ENCODE results near the gene GSK3B. TPM values are rescaled to one million over a fixed set of nuclear protein-coding genes. Genes with fewer than 3 reads are reported as not detected.

GSK3B gene
- 10 to 100 TPM; 57.3 to 59.8 TPM for total RNA-seq
- polyA plus RNA-seq (2013, experiment 1 of 2) = 53.6 TPM
- 47.3 TPM for polyA plus RNA-seq (2013, experiment 2 of 2)
- long read RNA-seq, experiment 1, full-length matches to known transcripts = 11 of 24 reads
- long read RNA-seq, experiment 1, partial matches to known transcripts = 3 of 24 reads
- long read RNA-seq, experiment 1, other reads (novel, unspliced or antisense) = 10 of 24 reads
- long read RNA-seq, experiment 2, full-length matches to known transcripts = 23 of 48 reads
- long read RNA-seq, experiment 2, partial matches to known transcripts = 4 of 48 reads
- long read RNA-seq, experiment 2, other reads (novel, unspliced or antisense) = 21 of 48 reads
- long read RNA-seq, experiment 3, full-length matches to known transcripts = 13 of 14 reads
- long read RNA-seq, experiment 3, partial matches to known transcripts = 0 of 14 reads
- long read RNA-seq, experiment 3, other reads (novel, unspliced or antisense) = 1 of 14 reads
- long read RNA-seq, experiment 4, full-length matches to known transcripts = 2 of 5 reads
- long read RNA-seq, experiment 4, partial matches to known transcripts = 1 of 5 reads
- long read RNA-seq, experiment 4, other reads (novel, unspliced or antisense) = 2 of 5 reads

GRCh38 chr3:120093911-120094775 is at the start of gene GSK3B:
TSS of gene GSK3B (minus strand) at chr3:120094447. CDS start at chr3:120093434, 1,013 bp downstream.
- TF ChIP-seq CTCF (conservative IDR thresholded peaks at IDR 0.05) = no peak
- WGBS, 2 experiments (ENCODE audit: insufficient coverage in 1 of 2, insufficient read length in 1 of 2) = 0 to 1% methylated on average over 28 to 94 of the region's 94 CpGs

GRCh38 chr3:120143676-120144075 is 49.4 kb upstream of the GSK3B start:
- no peak for DNase-seq
- H3K36me3 ChIP-seq (ENCODE audit: control insufficient read depth, insufficient read depth, low read length) = no peaks in the 10 kb centered on the region
- WGBS, 2 experiments (ENCODE audit: insufficient coverage in 1 of 2, insufficient read length in 1 of 2) = 84 to 93% methylated on average over 2 of the region's 2 CpGs
- H3K4me3 ChIP-seq (ENCODE audit: low read length) = no peak overlapping the region
- no peaks in the 10 kb centered on the region for H3K27me3 ChIP-seq (ENCODE audit: control insufficient read depth, insufficient read depth, low read length, poor library complexity, severe bottlenecking)
- Mint-ChIP-seq H3K4me3 (no peak overlapping the region), H3K9me3 (peaks cover 7% of the 10 kb centered on the region), H3K27ac (no peak overlapping the region), H3K36me3 (ENCODE audit: low read depth) (no peaks in the 10 kb centered on the region), H3K4me1 (peaks cover 30% of the 10 kb centered on the region), H3K27me3 (ENCODE audit: insufficient read depth) (no peaks in the 10 kb centered on the region)
- H3K9me3 ChIP-seq (ENCODE audit: control insufficient read depth, low read length) = no peaks in the 10 kb centered on the region
- H3K9ac ChIP-seq (ENCODE audit: extremely low read depth, low read length, poor library complexity, severe bottlenecking) = no peak overlapping the region
- no peak overlapping the region for H3K27ac ChIP-seq (ENCODE audit: low read depth, low read length)
- peaks cover 6% of the 10 kb centered on the region for H3K4me1 ChIP-seq (ENCODE audit: control insufficient read depth, insufficient read depth, low read length)
- TF ChIP-seq CTCF (conservative IDR thresholded peaks at IDR 0.05) = no peak

More at GRCh38 chr3:120093911-120094775, at the start of gene GSK3B:
- Histone ChIP-seq H3K36me3 (ENCODE audit: control insufficient read depth, insufficient read depth, low read length) (no peaks in the 10 kb centered on the region), H3K4me1 (ENCODE audit: control insufficient read depth, insufficient read depth, low read length) (no peaks in the 10 kb centered on the region), H3K27ac (ENCODE audit: low read depth, low read length) (peak within 1 kb of the TSS; percentile 100), H3K4me3 (ENCODE audit: low read length) (peak within 1 kb of the TSS; percentile 100), H3K9ac (ENCODE audit: extremely low read depth, low read length, poor library complexity, severe bottlenecking) (peak within 1 kb of the TSS; percentile 99), H3K27me3 (ENCODE audit: control insufficient read depth, insufficient read depth, low read length, poor library complexity, severe bottlenecking) (no peaks in the 10 kb centered on the region), H3K9me3 (ENCODE audit: control insufficient read depth, low read length) (no peaks in the 10 kb centered on the region)
- Mint-ChIP-seq H3K4me3 (no peak within 1 kb of the TSS), H3K27me3 (ENCODE audit: insufficient read depth) (no peaks in the 10 kb centered on the region), H3K36me3 (ENCODE audit: low read depth) (peaks cover 10% of the 10 kb centered on the region), H3K4me1 (peaks cover 8% of the 10 kb centered on the region), H3K9me3 (no peaks in the 10 kb centered on the region), H3K27ac (no peak within 1 kb of the TSS)
- peak; percentile 88 for DNase-seq

GRCh38 chr3:120142236-120142635 is 48.0 kb upstream of the GSK3B start:
- Histone ChIP-seq H3K27ac (ENCODE audit: low read depth, low read length) (no peak overlapping the region), H3K9me3 (ENCODE audit: control insufficient read depth, low read length) (no peaks in the 10 kb centered on the region), H3K4me1 (ENCODE audit: control insufficient read depth, insufficient read depth, low read length) (peaks cover 3% of the 10 kb centered on the region), H3K4me3 (ENCODE audit: low read length) (no peak overlapping the region), H3K27me3 (ENCODE audit: control insufficient read depth, insufficient read depth, low read length, poor library complexity, severe bottlenecking) (no peaks in the 10 kb centered on the region), H3K36me3 (ENCODE audit: control insufficient read depth, insufficient read depth, low read length) (no peaks in the 10 kb centered on the region), H3K9ac (ENCODE audit: extremely low read depth, low read length, poor library complexity, severe bottlenecking) (no peak overlapping the region)
- Mint-ChIP-seq H3K9me3 (peaks cover 7% of the 10 kb centered on the region), H3K27me3 (ENCODE audit: insufficient read depth) (no peaks in the 10 kb centered on the region), H3K36me3 (ENCODE audit: low read depth) (no peaks in the 10 kb centered on the region), H3K4me1 (peaks cover 18% of the 10 kb centered on the region), H3K4me3 (no peak overlapping the region), H3K27ac (no peak overlapping the region)
- no peak for TF ChIP-seq CTCF (conservative IDR thresholded peaks at IDR 0.05)
- 92 to 96% methylated on average over 4 of the region's 4 CpGs for WGBS, 2 experiments (ENCODE audit: insufficient coverage in 1 of 2, insufficient read length in 1 of 2)
- no peak for DNase-seq
